ENCODE measurements around the gene CRYBG2. TPM values are rescaled to one million over a fixed set of nuclear protein-coding genes. Genes with fewer than 3 reads are reported as not detected.
"Not testable (repeated sequence)": the region's sequence is repeated elsewhere in the genome, so short reads cannot be mapped to it uniquely, and the experiment has no call there.

The CRYBG2 gene, protein sequence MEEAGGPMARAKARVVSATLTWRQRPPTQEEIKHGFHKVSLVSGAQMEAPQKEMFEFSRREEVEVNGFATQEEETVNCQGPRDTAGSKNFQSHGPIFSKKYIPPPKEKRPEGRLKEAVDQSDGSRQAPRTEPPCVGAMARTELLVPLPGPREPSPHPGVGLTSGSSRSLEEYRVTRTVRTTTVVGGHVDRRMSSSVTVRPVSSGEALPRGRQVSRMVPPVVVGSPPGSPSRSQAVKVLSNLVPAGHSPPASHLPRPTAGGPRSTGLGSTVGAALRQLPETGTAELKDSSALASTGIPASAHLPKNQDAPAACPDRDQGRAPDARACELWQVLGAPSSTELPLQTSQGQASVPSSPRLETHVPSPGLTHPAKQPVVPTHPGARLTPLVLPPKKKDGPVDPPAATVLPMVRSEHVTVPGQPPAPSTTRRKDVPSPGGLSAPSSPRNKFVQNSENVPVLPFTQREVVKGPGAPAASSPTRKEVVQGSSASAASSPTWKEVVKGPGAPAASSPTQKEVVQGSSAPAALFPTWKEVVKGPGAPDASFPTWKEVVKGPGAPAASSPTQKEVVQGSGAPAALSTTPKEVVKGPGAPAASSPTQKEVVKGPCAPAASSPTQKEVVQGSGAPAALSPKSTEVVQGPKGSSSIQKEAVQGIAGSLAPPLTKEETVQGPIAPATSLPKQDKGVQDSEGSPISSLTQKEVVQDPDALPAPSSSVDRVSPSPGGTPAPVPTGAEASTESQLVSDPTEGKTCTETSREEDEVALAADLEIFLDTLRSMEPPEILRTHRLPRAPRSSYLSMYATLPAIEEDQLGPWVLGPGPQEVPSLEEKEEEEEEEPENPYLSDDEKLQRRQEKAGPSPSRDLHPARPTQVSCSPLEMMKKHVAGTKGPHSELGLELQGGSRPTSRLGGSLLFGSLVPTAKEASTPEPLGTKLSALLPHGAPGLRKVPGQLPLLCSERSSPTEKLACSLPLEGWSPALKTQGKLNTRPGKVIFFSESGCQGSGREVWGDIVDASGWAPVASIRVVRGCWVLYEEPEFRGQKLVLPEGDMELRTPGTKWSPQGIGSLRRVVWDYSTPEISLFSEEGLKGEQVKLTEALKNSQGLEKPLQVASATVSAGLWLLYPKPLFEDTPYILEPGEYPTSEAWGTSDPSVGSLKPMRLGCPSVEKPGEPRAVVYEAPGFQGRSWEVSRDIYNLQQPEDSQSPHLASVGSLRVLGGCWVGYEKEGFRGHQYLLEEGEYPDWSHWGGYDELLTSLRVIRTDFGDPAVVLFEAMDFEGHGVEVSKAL (N-terminal part only)
- total RNA-seq: not detected

DNA sequence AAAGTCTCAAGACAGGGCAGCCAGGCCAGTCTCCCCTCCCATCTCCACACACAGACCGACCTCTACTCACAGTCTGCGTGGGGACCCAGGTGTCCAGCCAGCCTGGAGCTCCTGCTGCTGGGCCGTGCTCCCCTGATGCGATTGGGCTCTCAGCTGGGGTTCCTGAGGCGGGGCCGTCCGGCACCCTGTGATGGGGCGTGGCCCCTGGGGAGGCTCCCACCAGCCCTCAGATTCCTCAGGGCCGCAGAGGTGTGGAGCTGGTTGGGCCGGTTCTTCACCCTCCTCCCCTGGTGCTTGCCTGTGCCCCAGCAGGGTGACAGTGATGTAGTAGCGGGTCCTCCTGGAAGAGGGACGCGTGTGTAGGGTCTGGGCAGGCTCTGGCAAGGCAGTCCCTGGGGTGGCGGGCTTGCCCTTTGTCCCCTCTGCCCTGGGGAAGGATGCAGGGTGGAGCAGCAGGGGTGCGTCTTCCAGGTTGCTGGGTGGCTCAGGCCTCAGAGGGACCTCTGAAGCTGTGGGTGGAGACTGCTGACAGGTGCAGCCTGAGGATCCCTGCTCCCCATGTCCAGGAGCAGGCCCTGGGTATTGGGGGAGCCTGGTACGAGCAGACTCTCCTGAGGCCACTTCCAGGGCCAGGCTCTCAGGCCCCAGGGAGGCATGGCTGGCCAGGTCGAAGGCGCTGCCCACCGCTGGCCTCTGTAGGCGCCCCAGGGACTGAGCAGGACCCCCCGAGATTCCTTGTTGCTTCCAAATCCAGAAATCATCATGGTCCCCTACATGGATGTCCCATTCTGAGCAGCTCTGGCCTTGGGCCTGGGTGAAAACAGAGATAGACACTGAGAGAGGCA is at the start of gene CRYBG2:
TSS of gene CRYBG2 (minus strand) at position 155 of the 845 bp plus-strand sequence. CDS start 7,473 bp downstream, outside the sequence.
- peak; percentile 15 for ATAC-seq
- no peak for DNase-seq (ENCODE audit: low spot score)
- intact Hi-C loops (cut with DNase I): no loop called here

DNA sequence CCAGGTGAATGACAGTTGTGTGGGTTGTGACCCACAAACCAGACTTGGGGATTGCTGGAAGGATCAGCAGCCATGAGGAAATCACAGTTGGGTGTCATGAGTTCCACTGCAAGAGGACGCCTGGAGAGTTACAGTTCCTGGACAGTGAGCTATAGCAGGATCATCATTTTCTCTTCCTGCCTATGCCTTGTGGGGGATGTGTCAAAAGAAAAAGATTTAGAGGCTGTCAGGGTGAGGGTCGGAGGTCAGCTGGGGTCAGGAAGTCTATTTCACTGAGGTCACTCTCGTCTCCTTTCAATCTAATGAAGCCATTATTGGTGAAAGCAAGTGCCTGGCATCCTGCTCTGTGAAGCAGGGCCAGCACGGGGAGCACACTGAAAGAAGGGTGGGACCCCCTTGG is 49.7 kb upstream of the CRYBG2 start:
- DNase-seq (ENCODE audit: low spot score) (no peak), ATAC-seq (no peak)
- intact Hi-C loops (cut with DNase I): no loop called here

DNA sequence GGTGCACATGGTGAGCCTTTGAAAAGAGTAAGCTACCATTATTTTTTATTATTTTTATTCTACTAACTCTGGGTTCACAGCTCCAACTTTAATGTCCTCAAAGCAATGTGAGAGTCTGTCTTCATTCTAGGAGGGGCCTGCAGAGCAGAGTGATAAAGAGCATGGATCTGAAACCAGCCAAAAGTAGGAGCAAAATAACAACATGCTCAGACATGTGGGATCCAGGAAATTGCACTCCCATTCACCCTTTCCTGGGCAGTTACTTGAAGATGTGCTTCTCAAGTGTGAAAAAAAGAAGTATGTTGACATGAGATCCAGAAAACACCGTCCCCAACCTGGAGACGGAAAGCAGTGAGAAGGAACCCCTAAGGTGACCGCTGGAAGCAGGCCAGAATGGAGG is 48.0 kb upstream of the CRYBG2 start:
- DNase-seq (ENCODE audit: low spot score) (no peak), ATAC-seq (no peak)
- intact Hi-C loops (cut with DNase I): no loop called here

DNA sequence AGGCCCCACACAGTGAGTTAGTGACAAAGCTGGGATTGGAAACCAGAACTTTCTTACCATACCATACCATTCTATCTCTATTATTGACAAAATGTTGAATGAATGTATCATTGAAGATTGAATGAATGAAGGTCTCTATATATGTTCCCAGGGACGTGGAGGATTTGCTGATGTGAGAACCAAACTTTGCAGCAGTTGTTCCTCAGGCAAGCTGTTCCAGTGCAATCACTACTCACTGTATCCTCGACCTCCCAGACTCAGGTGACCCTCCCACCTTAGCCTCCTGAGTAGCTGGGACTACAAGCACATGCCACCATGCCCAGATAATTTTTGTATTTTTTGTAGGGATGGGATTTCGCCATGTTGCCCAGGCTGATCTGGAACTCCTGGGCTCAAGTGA is 45.1 kb upstream of the CRYBG2 start:
- intact Hi-C loops (cut with DNase I): no loop called here
- DNase-seq (ENCODE audit: low spot score) (no peak), ATAC-seq (no peak)

DNA sequence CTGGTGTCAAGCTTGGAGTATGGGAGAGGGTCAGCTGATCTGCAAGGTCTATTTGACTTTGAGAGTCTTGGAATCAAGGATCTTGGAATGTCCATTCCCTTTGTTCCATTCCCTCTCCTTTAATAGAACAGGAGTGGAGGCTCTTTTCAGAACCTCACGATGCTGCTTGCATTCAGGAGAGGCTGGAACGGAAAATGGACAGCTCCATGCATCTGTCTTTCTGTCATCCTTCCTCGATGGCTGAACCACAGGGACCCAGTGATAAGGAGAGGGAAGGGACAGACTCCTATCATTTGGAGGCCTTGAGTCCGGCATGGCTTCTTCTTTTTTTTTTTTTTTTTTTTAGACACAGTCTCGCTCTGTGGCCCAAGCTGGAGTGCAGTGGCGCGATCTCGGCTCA is 41.8 kb upstream of the CRYBG2 start:
- DNase-seq (ENCODE audit: low spot score) (no peak), ATAC-seq (no peak)
- intact Hi-C loops (cut with DNase I): no loop called here

DNA sequence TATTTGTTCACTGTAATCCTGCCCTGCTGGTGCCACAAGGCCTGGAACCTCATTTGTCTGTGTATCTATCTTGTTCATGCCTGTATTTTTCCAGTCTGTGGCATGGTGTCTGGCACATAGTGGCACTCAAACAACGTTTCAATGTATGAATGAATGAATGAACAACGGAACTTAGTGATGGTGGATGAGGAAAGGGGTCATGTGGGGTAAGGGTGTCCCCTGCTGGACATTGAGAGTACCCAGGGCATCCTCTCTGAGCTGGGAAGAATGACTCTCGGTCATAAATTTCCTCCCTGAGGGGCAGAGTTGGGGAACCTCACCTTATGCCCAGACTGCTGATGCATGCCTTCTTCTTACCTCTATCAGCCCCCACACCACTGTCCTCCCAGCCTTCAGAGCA is 37.5 kb upstream of the CRYBG2 start:
- ATAC-seq: no peak
- intact Hi-C loops (cut with DNase I): no loop called here
- no peak for DNase-seq (ENCODE audit: low spot score)

DNA sequence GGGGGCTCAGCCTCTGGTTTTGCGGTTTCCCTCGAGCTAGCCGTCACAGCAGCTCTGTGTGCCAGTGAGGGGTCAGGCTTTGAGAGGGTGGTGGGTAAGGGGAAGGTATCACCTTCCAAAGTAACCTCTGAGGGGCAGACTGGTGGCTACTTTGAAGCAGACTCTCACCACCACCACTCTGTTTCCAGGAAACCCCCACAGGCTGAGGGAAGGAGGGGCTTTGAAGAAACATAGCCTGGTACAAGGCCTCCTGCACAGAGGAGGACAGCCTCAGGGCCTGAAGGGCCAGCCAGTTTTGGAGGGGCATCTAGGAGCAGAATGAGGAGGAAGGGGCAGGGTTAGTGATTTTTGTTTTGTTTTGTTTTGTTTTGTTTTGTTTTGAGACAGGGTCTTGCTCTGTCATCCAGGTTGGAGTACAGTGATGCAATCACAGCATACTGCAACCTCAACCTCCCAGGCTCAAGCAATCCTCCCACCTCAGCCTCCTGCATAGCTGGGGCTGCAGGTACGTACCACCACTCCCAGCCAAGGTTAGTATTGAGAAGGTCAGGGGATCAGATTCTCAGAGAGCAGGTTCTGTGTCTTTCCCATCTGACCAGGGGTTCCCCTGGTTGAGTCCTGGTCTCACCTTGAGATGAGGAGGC is 35.8 kb upstream of the CRYBG2 start:
- DNase-seq (ENCODE audit: low spot score): peak; percentile 6
- intact Hi-C loops (cut with DNase I): no loop called here
- no peak for ATAC-seq

DNA sequence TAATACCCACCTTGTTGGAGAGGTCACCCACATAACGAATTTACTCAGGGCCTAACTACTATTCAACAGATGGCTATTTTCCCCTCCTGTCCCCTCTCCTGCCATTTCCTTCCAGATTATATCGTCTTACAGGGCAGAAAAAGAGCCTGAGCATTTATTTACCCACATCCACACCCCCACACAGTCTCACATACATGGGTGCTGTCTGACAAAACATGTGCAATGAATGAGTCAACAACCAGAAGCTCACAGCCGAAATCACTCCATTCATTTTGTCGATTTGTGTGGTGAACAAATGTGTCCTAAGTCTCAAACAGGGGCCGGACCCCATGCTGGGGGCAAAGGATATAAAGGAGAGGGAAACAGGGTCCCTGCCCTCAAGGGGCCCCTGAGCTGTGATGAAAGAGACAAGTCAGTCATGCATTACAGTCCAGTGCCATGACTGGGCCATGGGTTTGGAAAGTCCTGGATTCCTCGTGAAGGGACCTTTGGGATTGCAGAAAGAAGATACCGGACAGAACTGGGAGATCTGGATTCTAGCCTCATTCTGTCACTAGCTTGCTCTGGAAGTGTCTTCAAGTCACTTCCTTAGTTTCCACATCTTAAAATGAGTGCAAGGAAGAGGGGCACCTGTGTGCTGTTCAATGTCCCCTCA is 35.0 kb upstream of the CRYBG2 start:
- intact Hi-C loops (cut with DNase I): no loop called here
- ATAC-seq (no peak), DNase-seq (ENCODE audit: low spot score) (no peak)

DNA sequence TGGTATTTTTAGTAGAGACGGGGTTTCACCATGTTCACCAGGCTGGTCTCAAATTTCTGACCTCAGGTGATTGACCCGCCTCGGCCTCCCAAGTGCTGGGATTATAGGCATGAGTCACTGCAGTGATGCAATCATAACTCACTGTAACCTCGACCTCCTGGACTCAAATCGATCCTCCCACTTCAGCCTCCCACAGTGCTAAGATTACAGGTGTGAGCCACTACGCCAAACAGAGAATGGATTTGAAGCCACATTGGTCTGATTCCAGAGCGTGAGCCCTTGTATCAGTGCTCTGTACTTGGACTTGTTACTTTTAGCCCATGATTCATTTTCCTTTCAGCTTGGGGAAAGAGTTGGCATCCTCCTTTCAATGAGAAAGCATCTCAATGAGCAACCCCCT is 33.5 kb upstream of the CRYBG2 start:
- ATAC-seq (no peak), DNase-seq (ENCODE audit: low spot score) (no peak)
- intact Hi-C loops (cut with DNase I): no loop called here

DNA sequence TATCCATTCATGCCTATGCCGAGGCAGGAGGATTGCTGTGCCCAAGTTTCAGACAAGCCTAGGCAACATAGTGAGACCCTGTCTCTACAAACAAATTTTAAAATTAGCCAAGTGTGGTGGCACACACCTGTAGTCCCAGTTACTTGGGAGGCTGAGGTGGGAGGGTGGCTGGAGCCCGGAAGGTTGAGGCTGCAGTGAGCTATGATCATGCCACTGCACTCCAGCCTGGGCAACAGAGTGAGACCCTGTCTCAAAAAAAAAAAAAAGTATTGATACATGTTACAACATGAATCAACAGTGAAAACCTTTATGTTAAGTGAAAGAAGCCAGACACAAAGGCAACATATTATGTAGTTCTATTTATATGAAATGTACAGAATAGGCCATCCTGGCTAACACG is 31.1 kb upstream of the CRYBG2 start:
- ATAC-seq; DNase-seq (ENCODE audit: low spot score); intact Hi-C loops (cut with DNase I): not testable (repeated sequence)

DNA sequence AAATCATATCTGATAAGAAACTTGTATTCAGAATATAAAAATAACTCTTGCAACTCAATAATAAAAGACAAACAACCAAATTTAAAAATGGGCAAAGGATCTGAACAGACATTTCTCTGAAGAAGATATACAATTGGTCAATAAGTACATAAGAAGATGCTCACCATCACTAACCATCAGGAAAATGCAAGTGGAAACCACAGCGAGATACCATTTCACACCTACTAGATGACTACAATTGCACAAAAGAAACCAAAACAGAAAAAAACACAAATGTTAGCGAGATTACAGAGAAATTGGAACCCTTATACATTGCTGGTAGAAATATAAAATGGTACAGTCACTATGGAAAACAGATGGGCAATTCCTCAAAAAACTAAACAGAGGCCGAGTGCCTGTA is 30.1 kb upstream of the CRYBG2 start:
- ATAC-seq (no peak), DNase-seq (ENCODE audit: low spot score) (no peak)
- intact Hi-C loops (cut with DNase I): no loop called here

DNA sequence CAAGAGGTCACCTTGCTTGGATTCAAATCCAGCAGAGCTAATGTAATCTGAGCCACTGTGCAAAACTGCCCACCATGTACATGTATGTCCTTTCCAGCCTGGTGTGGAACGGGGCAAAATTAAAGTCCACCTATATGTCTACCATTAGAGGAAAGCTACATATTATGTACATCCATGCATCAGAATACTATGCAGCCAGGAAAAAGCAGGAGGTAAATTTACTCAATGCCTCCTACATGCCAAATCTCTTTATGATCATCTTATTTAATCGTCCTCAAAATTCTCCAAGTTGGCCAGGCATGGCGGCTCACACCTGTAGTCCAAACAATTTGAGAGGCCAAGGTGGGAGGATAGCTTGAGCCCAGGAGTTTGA is 24.9 kb upstream of the CRYBG2 start:
- intact Hi-C loops (cut with DNase I): no loop called here

DNA sequence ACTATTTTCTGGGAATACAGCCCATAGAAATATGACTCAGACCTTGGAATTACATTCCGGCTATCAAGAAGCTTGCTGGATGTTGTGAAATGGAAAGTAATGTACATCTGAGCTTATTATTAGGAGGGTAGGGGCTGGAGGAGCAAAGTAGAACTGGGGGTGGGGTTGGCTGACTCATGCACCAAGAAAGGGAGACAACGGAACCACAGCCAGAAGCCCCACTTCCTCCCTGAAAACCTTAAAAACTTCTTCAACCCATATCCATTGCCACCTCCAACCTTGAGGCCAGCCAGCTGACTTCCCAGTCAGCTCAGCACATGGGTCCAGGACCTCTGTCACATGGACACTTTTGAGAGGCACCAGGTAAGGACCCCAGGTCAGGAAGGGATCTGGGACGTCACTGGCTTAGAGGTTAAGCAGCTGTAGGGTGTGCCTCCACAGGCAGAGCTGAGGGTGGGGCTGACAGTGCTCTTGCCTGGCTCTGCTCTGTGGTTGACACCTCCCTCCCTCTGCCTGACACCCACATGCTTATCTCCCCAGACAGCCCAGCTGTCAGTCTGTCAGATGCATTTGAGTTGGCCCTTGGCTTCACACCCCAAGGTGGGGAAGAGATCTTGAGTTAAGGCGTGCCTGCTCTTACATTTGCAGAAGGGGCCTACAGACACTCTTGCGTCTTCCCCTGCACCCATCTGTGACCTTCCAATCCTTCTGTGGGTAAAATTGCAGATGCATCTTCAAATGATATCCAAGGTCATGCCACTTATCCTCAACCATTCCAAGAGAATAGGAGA is 24.4 kb upstream of the CRYBG2 start:
- intact Hi-C loops (cut with DNase I): no loop called here
- DNase-seq (ENCODE audit: low spot score) (no peak), ATAC-seq (peak; percentile 36)

More for the DNA sequence above, 24.9 kb upstream of the CRYBG2 start:
- no peak for DNase-seq (ENCODE audit: low spot score)
- ATAC-seq: no peak

DNA sequence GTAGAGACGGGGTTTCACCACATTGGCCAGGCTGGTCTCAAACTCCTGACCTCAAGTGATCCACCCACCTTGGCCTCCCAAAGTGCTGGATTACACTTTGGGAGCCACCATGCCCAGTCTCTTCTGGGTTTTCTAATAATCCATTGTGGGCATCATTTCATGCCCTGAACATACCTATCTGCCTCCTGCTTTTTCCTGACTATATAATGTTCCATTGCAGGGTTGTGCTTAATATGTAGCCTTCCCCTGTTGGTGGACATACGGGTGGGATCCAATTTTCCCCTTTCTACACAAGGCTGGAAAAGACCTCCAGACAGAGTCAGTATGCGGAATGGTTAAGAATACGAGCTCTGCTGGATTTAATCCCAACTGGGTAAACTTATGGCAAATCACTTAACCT is 22.1 kb upstream of the CRYBG2 start:
- ATAC-seq: no peak
- DNase-seq (ENCODE audit: low spot score): no peak
- intact Hi-C loops (cut with DNase I): no loop called here

DNA sequence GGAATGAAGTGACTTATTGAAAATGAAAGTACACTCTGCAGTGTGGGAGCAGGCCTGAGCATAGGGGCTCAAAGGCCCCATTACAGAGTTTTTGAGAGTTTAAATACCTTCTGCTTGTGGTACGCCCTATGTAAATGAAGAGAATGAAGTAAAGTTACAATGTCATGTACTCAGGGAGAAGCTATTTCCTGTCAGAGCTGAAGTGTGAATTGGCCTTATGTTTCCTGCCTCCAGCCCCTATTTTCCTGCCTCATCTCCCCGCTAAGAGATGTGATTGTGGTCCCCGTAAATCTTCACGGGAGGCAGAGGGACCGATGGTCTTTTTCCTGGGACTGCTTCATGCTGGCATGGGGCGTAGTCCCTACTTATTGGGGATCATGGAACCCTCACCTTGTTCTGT is 21.2 kb upstream of the CRYBG2 start:
- intact Hi-C loops (cut with DNase I): no loop called here
- ATAC-seq (no peak), DNase-seq (ENCODE audit: low spot score) (no peak)

DNA sequence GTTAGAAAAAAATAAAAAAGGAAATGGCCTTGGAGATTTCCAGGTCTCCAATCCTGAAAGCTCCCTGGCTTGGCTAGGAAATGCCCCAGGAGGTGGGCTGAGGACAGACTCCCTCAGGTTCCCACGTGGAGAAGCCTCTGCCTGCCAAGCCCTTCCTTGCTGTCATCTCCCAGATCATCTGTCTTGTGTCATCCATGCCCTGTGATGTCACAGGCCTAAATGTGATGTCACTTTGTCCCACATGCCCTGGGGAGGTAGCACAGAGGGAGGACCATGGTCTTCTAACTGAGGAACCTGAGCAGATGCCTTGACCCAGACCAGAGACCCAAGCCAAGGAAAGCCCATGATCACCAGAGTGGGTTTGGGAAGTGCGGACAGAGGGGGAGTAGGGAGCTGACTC is 20.4 kb upstream of the CRYBG2 start:
- ATAC-seq; intact Hi-C loops (cut with DNase I); DNase-seq (ENCODE audit: low spot score): not testable (repeated sequence)

DNA sequence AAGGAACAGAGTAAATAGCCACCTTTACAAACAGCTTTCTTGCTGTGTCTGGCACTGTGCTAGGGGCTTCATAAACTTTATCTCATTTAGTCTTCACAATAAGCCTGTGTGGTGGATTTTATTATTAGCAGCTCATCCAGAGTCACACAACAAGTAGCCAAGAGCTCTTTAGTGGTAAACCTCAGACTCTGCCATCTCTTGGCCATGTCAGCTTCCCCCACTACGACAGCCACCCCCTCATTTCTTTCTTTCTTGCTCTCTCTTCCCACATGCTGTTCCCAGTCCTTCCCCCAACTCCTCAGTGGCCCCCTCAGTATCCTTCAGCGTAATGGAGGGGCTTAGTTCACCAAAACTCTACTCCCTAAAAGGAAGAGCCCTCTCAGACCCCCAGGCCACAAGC is 19.9 kb upstream of the CRYBG2 start:
- intact Hi-C loops (cut with DNase I): no loop called here
- no peak for DNase-seq (ENCODE audit: low spot score)
- ATAC-seq: no peak
